ENCODE measurements around the gene PWWP2B. TPM values are rescaled to one million over a fixed set of nuclear protein-coding genes. Genes with fewer than 3 reads are reported as not detected.

Gene PWWP2B
- total and polyA plus RNA-seq, 9 of the 15 experiments (the other 6 are each of a cell fraction or from before 2014, with no cell fraction given): 0.07 to 9.2 (median 1.6) TPM; not detected in 1

DNA sequence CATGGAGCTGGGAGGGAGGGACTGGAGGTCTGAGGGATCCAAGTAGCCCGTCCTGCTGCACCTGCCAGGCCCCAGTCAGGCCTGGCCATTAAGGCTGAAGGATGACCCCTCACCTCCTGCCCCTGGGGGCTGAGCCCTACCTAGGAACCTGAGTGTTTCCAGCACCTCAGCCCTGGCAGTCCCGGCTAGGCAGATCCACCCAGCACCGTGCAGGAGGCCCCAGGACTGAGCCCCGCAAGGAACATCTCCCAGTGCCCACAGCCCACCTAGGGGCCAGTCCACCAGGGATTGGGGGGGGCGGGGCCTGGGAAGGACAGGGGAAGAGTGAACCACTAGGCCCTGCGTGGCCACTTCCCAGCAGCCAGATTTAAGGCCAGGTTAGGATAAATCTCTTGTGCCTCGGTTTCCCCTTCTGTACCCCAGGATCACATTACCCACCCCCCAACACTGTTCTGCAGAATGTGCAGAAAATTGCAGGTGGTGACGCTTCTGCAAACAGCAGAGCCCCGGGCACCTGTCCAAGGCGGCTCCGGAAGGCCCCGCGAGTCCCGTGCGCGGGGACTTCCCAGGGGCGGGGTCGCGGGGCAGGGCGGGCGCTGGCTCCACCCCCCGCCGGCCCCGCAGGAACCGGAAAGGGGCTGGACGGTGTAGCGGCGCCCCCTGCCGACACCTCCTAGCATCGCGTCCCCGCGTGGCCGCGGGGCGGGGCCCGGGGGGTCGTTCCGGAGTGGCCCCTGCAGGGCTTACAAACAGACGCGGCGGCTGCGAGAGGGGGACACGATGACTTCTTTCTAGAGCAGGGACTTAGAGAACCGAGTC is 55.9 kb downstream of the PWWP2B start (continued):
- TF ChIP-seq UBTF (IDR thresholded peaks at IDR 0.05; ENCODE audit: borderline replicate concordance in 1 of 2, low read depth in 2 of 2, low read length in 2 of 2) (no peak), FOS (IDR thresholded peaks at IDR 0.05; ENCODE audit: extremely low read depth, insufficient read length) (no peak), NFATC3 (IDR thresholded peaks at IDR 0.05) (no peak), ZNF165 (CRISPR knock-in tag; IDR thresholded peaks at IDR 0.05; ENCODE audit: borderline replicate concordance) (no peak), ZNF184 (CRISPR knock-in tag; IDR thresholded peaks at IDR 0.05) (no peak), GTF2F1 (IDR thresholded peaks at IDR 0.05; ENCODE audit: low read depth, low read length) (no peak), TBL1XR1 (IDR thresholded peaks at IDR 0.05; ENCODE audit: low read length in 2 of 2) (no peak), ZC3H8 (IDR thresholded peaks at IDR 0.05) (no peak), ZBTB33 (CRISPR knock-in tag; IDR thresholded peaks at IDR 0.05) (no peak), CEBPB (tag; IDR thresholded peaks at IDR 0.05) (no peak), TCF7L2 (IDR thresholded peaks at IDR 0.05; ENCODE audit: low read depth, low read length) (no peak), SP1 (CRISPR knock-in tag; IDR thresholded peaks at IDR 0.05) (peak; percentile 72), ZNF449 (CRISPR knock-in tag; IDR thresholded peaks at IDR 0.05) (no peak), ZFP36 (IDR thresholded peaks at IDR 0.05; ENCODE audit: low read depth, low read length, partially characterized antibody) (no peak), ZNF253 (CRISPR knock-in tag; conservative IDR thresholded peaks at IDR 0.05) (no peak), CBFA2T3 (IDR thresholded peaks at IDR 0.05) (no peak)
- TF ChIP-seq, protein P1, sequence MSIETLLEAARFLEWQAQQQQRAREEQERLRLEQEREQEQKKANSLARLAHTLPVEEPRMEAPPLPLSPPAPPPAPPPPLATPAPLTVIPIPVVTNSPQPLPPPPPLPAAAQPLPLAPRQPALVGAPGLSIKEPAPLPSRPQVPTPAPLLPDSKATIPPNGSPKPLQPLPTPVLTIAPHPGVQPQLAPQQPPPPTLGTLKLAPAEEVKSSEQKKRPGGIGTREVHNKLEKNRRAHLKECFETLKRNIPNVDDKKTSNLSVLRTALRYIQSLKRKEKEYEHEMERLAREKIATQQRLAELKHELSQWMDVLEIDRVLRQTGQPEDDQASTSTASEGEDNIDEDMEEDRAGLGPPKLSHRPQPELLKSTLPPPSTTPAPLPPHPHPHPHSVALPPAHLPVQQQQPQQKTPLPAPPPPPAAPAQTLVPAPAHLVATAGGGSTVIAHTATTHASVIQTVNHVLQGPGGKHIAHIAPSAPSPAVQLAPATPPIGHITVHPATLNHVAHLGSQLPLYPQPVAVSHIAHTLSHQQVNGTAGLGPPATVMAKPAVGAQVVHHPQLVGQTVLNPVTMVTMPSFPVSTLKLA (conservative IDR thresholded peaks at IDR 0.05): peak; percentile 33 to 37; a peak in 1 of 4 replicates

Measured in K562 (cell line).